ENCODE data around the gene FBXL19. TPM values are rescaled to one million over a fixed set of nuclear protein-coding genes. Genes with fewer than 3 reads are reported as not detected.

Gene FBXL19
- total and polyA plus RNA-seq, 2 of the 8 experiments (the other 6 are each of a cell fraction or from before 2014, with no cell fraction given), result 47.2 to 72.2 TPM

- TF ChIP-seq CHD7 (IDR thresholded peaks at IDR 0.05; ENCODE audit: insufficient replicate concordance, low read length), result no peak
- no peak for TF ChIP-seq SIRT6 (IDR thresholded peaks at IDR 0.05; ENCODE audit: low read length)
- no peak for TF ChIP-seq SP2 (IDR thresholded peaks at IDR 0.05; ENCODE audit: low read length)
- no peak for TF ChIP-seq JUND (IDR thresholded peaks at IDR 0.05; ENCODE audit: low read length)
- no peak for TF ChIP-seq EGR1 (IDR thresholded peaks at IDR 0.05; ENCODE audit: borderline replicate concordance, low read depth, low read length)
- no peak for TF ChIP-seq SAP30 (IDR thresholded peaks at IDR 0.05; ENCODE audit: insufficient read depth, insufficient replicate concordance, low read length)
Measured at GRCh38 chr16:30931068-30931650, 7.8 kb downstream of the FBXL19 start (continued).
